Lower lobe of right lung (tissue), 2 donors: Measurements from ENCODE around the gene HOXA4. TPM values are rescaled to one million over a fixed set of nuclear protein-coding genes. Genes with fewer than 3 reads are reported as not detected.

Experiments
- ATAC-seq, 2 donors: fragments of 200-7000 bp; cut with Tn5 transposase; one replicate each; pipeline ENCODE4 v1.9.1; 2020 to 2022; ENCODE audit warnings: mild to moderate bottlenecking in 2 of 2, moderate library complexity in 2 of 2
- DNase-seq: peaks from one replicate; pipeline ENCODE4 v3.0.0-alpha.2; 2020
- H3K27ac ChIP-seq: fragments of 200-600 bp; one replicate; pipeline ENCODE4 v1.8.0; 2022
- H3K27me3 ChIP-seq: fragments of 200-600 bp; one replicate; pipeline ENCODE4 v1.8.0; 2022; ENCODE audit warnings: low read depth
- H3K36me3 ChIP-seq: fragments of 200-600 bp; one replicate; pipeline ENCODE4 v1.8.0; 2022; ENCODE audit warnings: mild to moderate bottlenecking
- H3K4me1 ChIP-seq: fragments of 200-600 bp; one replicate; pipeline ENCODE4 v1.8.0; 2022
- H3K4me3 ChIP-seq: fragments of 200-600 bp; one replicate; pipeline ENCODE4 v1.8.0; 2022; ENCODE audit warnings: mild to moderate bottlenecking
- H3K9me3 ChIP-seq: fragments of 200-600 bp; one replicate; pipeline ENCODE4 v1.8.0; 2022
- intact Hi-C: fragments of 100-400 bp; cut with DNase I; formaldehyde crosslinking; loops from one replicate; pipeline ENCODE4 v1.11.0; 2022
- total RNA-seq: library from RNA; stranded (reverse); fragmentation: NEBNext Ultra II Directional; extraction: Animal tissue kit (Norgen Biotek cat#: 25700); gene quantifications from one replicate; pipeline ENCODE4 v1.2.1, GENCODE V29; 2021
- TF ChIP-seq, protein P1 (sequence below): fragments of 200-600 bp; IDR thresholded peaks from one replicate; pipeline ENCODE4 v1.8.0; 2022; ENCODE audit warnings: antibody characterized with exemption, mild to moderate bottlenecking
- donor health status: DM: no; HTN: yes; CAD: no; lungs with severe emphysema.

Gene HOXA4
- total RNA-seq, 1 donor from 2014 or later: 8.5 TPM

DNA sequence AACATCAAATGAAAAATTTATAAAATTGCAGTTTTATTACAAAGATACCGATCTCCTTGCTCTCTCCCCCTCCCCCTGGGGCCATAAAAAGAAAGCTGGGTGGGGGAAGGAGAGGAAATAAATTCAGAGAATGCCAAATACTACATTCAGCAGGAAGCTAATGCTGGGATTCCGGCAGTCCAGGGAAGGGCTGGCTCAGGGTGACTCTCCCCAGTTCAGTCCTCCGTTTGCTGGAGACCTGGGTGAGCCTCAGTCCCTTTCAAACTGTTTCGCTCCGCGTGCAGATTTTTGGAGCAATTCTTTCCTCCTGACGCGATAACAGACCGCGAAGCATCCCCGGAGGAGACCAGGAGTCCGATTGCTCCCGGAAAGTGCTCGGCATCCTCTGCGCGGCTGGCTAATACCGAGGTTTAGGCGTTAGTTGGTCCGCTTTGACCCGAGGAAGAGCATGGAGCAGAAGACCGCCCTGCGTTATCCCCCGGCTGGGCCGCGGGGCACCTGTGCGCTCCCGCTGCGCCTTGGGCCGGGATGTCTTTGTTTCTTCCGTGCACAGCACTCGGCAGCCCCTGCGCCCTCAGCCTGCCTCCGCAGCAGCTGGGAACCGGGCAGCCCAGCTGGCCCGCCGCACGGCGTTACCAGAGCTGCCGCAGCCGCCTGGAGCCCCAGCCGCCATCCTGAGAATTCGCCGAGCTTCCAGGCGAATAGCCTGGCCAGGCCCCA lies 24.2 kb downstream of the HOXA4 start:
- H3K27me3 ChIP-seq: peaks cover 54% of the 10 kb centered on the region

DNA sequence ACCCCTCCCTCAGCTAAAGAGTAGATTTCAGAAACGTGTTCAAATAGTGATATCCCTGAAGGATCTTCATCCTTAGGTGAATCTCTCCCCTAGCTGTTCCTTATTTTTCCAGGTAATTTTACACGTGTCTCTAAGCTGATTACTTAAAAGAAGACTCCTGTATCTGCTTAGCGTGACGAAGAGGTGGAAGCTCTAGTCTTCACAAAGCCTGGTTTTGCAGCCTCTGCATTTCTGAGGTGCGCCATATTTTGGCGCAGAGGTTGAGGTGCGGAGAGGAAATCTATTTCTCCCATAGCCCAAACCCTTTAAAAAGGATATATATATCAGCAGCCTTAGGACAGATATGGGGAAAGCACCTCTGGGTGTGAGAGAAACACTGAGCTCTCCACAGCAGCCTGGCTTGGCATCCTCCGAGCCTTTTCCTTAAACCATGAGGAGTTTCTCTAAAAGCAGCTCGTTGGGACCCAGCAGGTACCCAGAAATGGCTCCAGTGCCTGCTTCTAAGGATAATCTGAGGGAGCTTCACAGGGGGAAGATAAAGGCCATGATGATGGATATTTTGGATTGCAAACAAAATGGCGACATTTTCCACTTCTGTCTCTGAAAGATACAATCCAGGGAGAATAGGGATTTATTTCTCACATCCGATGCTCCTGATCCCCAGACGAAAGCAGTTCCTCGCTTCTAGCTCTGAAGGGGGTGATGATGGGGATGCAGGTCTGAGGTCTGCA lies 25.1 kb downstream of the HOXA4 start:
- no peaks in the 10 kb centered on the region for H3K9me3 ChIP-seq
- intact Hi-C loops: no loop called here
- H3K4me3 ChIP-seq: peak overlapping the region; percentile 18
- no peak for DNase-seq
- peak overlapping the region; percentile 94 for H3K27ac ChIP-seq
- peaks cover 45% of the 10 kb centered on the region for H3K4me1 ChIP-seq
- ATAC-seq: no peak
- peaks cover 62% of the 10 kb centered on the region for H3K27me3 ChIP-seq
- TF ChIP-seq, protein P1, sequence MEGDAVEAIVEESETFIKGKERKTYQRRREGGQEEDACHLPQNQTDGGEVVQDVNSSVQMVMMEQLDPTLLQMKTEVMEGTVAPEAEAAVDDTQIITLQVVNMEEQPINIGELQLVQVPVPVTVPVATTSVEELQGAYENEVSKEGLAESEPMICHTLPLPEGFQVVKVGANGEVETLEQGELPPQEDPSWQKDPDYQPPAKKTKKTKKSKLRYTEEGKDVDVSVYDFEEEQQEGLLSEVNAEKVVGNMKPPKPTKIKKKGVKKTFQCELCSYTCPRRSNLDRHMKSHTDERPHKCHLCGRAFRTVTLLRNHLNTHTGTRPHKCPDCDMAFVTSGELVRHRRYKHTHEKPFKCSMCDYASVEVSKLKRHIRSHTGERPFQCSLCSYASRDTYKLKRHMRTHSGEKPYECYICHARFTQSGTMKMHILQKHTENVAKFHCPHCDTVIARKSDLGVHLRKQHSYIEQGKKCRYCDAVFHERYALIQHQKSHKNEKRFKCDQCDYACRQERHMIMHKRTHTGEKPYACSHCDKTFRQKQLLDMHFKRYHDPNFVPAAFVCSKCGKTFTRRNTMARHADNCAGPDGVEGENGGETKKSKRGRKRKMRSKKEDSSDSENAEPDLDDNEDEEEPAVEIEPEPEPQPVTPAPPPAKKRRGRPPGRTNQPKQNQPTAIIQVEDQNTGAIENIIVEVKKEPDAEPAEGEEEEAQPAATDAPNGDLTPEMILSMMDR: no peak
- H3K36me3 ChIP-seq: peaks cover 9% of the 10 kb centered on the region

More for the DNA sequence above, 24.2 kb downstream of the HOXA4 start:
- Histone ChIP-seq H3K36me3 (peaks cover under 1% of the 10 kb centered on the region), H3K9me3 (no peaks in the 10 kb centered on the region), H3K4me3 (peak overlapping the region; percentile 49), H3K4me1 (peaks cover 44% of the 10 kb centered on the region), H3K27ac (peak overlapping the region; percentile 94)
- intact Hi-C loops: no loop called here
- ATAC-seq (no peak), DNase-seq (no peak)
- TF ChIP-seq, protein P1: no peak

DNA sequence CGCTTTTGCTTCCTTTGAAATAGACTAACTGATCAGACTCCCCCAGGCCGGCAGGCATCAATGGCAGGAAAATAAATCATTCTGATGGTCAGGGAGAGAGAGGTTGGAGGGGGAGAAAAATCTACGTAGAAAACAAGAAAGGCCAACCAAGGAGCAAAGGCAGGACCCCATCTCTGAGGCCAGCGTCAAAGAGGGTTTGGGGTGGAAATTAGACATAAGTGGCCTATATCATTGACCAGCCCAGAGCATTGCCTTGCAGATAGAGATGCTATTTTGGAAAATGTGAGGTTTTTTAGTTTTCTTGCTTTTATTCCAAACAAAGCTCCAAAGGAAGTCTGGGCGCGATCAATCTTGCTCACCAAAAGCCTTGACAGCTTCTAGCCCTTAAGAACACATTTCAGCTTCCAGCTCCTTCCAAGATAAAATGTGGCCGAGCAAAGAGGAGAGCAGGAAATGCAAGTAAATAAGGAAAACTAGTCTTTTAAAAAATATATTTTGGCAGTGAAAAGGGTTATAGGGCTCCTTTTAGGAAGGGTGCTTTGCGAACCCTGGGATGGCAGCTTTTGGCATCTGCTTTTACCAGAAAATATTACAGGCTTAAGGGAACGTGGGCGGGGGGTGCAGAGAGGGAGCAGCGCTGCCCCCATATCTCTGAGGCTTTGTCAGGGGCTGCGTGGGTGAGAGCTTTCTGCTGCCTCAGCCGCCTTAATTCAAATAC lies 26.1 kb downstream of the HOXA4 start:
- intact Hi-C loops: no loop called here
- ATAC-seq: no peak
- peak overlapping the region; percentile 58 for H3K4me3 ChIP-seq
- no peaks in the 10 kb centered on the region for H3K9me3 ChIP-seq
- TF ChIP-seq, protein P1: no peak
- no peak for DNase-seq
- H3K4me1 ChIP-seq: peaks cover 50% of the 10 kb centered on the region
- peak overlapping the region; percentile 94 for H3K27ac ChIP-seq
- peaks cover 62% of the 10 kb centered on the region for H3K27me3 ChIP-seq
- peaks cover 18% of the 10 kb centered on the region for H3K36me3 ChIP-seq

DNA sequence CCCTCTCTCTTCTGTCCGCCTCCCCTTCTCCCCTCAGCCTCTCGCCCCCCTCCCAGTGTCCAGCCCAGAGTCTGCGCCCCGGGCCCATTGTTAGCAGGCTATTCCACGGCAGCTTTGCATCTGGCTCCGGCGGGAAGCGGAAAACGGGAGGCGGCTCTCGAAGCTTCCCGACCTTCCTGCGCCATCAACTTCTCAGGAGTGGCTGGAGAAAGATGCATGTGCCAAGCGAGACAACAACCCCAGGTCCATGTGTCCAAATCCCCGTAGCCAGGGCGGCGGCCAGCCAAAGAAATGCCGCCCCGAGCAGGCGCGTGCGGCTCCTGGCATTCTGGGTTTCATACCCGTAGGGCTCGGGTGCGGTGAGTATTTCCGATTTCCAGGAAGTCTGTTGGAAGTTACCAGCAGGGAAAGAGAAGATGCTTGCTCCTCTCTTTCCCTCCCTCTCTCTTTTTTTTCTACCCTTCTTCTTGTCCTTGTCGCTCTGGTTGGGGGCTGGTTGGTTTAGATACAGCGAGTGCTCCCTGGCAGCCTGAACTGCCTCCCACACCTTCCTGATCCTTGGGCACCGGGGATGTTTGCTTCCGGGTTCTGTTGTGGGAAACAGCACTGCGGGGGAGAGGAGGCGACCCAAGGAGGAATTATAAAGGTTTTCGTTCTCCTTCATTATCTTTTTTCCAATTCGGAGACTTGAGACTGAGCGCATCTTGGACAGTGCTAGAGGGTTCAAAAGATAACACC lies 26.9 kb downstream of the HOXA4 start:
- H3K27ac ChIP-seq: peak overlapping the region; percentile 94
- DNase-seq: no peak
- TF ChIP-seq, protein P1: no peak
- H3K4me3 ChIP-seq: peak overlapping the region; percentile 58
- intact Hi-C loops: no loop called here
- H3K9me3 ChIP-seq: no peaks in the 10 kb centered on the region
- ATAC-seq: no peak
- H3K4me1 ChIP-seq: peaks cover 44% of the 10 kb centered on the region
- H3K36me3 ChIP-seq: peaks cover 18% of the 10 kb centered on the region
- peaks cover 66% of the 10 kb centered on the region for H3K27me3 ChIP-seq
